T-cell (primary cell): ENCODE results near the gene AKR1C1. TPM values are rescaled to one million over a fixed set of nuclear protein-coding genes. Genes with fewer than 3 reads are reported as not detected.
"Not testable (repeated sequence)": the region's sequence is repeated elsewhere in the genome, so short reads cannot be mapped to it uniquely, and the experiment has no call there.

Source experiments
- ATAC-seq, 4 experiments: fragments of 200-7000 bp in 3 of 4; fragments of 150-1000 bp in 1 of 4; cut with Tn5 transposase; replicated peaks in 1 of 4; 1 replicate in 3 of 4; 2 replicates in 1 of 4; pipeline ENCODE4 v1.10.0; 2021; ENCODE audit warnings: moderate library complexity in 3 of 4, mild to moderate bottlenecking in 2 of 4, moderate number of reproducible peaks in 1 of 4
- CTCF ChIA-PET, 2 donors: fragments of 300-600 bp; sonication (Branson Sonifier 250); formaldehyde crosslinking; loops; one replicate each; lab custom pipeline; 2022; ENCODE audit warnings: antibody characterized with exemption in 2 of 2; lab: Charles Lee
- POLR2A ChIA-PET, 2 donors: fragments of 300-600 bp; sonication (Branson Sonifier 250); formaldehyde crosslinking; loops; one replicate each; lab custom pipeline; 2022; ENCODE audit warnings: antibody characterized with exemption in 2 of 2; lab: Charles Lee
- DNase-seq, 35 experiments: peaks; one replicate each; pipeline versions ENCODE4 v3.0.0 to v3.0.0-alpha.2; 2013 to 2023
- H3K27ac ChIP-seq: one replicate; pipeline ENCODE4 v1.5.1; 2013; ENCODE audit warnings: low read length
- H3K27me3 ChIP-seq, 2 experiments: replicated peaks in 1 of 2; 1 replicate in 1 of 2; 2 replicates in 1 of 2; pipeline versions ENCODE4 v1.6.1 to v1.7.0; 2013; ENCODE audit warnings: low read length in 1 of 2, mixed read lengths in 1 of 2; ENCODE audit not compliant: control insufficient read depth in 2 of 2, insufficient read depth in 2 of 2; ENCODE audit errors: extremely low read depth in 1 of 2
- H3K36me3 ChIP-seq, 2 donors: 1 replicate in 1 of 2; 2 replicates in 1 of 2; pipeline versions ENCODE4 v1.6.1 to v1.7.0; 2013; ENCODE audit warnings: low read length in 1 of 2; ENCODE audit not compliant: control insufficient read depth in 2 of 2, insufficient read depth in 1 of 2; ENCODE audit errors: extremely low read depth in 1 of 2
- H3K4me1 ChIP-seq, 2 experiments: 1 replicate in 1 of 2; 2 replicates in 1 of 2; pipeline versions ENCODE4 v1.6.1 to v1.7.0; 2013; ENCODE audit warnings: low read length in 2 of 2, mixed read lengths in 1 of 2; ENCODE audit not compliant: insufficient read depth in 2 of 2, control insufficient read depth in 1 of 2; ENCODE audit errors: extremely low read depth in 1 of 2
- H3K4me3 ChIP-seq, 2 donors: 1 replicate in 1 of 2; 2 replicates in 1 of 2; pipeline versions ENCODE4 v1.5.1 to v1.7.0; 2013; ENCODE audit warnings: mild to moderate bottlenecking in 2 of 2, low read length in 1 of 2, moderate library complexity in 1 of 2; ENCODE audit not compliant: control insufficient read depth in 1 of 2; ENCODE audit errors: extremely low read depth in 1 of 2
- H3K9me3 ChIP-seq: 2 replicates; pipeline ENCODE4 v1.7.0; 2013
- H3K27ac Mint-ChIP-seq, 2 donors: one replicate each; pipeline ENCODE4 v1.8.0; 2020 to 2021; ENCODE audit warnings: mild to moderate bottlenecking in 2 of 2, mixed read lengths in 2 of 2
- H3K27me3 Mint-ChIP-seq, 2 donors: one replicate each; pipeline ENCODE4 v1.8.0; 2021 to 2022; ENCODE audit warnings: mixed read lengths in 2 of 2
- H3K36me3 Mint-ChIP-seq: one replicate; pipeline ENCODE4 v1.8.0; 2021; ENCODE audit warnings: mixed read lengths
- H3K4me1 Mint-ChIP-seq, 3 donors: one replicate each; pipeline ENCODE4 v1.8.0; 2020 to 2022; ENCODE audit warnings: mixed read lengths in 3 of 3, mild to moderate bottlenecking in 1 of 3
- H3K4me3 Mint-ChIP-seq, 3 donors: one replicate each; pipeline ENCODE4 v1.8.0; 2020 to 2022; ENCODE audit warnings: mild to moderate bottlenecking in 3 of 3, mixed read lengths in 3 of 3, moderate library complexity in 3 of 3
- H3K9me3 Mint-ChIP-seq, 3 donors: one replicate each; pipeline ENCODE4 v1.8.0; 2020 to 2022; ENCODE audit warnings: mixed read lengths in 3 of 3
- WGBS: methylation state at CpG from one replicate; pipeline ENCODE4 v1.1.5; 2013; ENCODE audit warnings: missing lambda C conversion rate; ENCODE audit not compliant: insufficient coverage; 5-methylcytosine and 5-hydroxymethylcytosine counted together
- total RNA-seq, 35 experiments: library from RNA in 6 of 35; stranded (reverse) in 6 of 35; fragments of 120-200 nt in 1 of 35; gene quantifications; one replicate each; pipeline versions ENCODE4 v1.2.1 to v1.2.4 and lab custom pipeline; 2013 to 2026

The AKR1C1 gene
- total RNA-seq, 5 donors from 2014 or later (not counting 1 experiment from before 2014, with no cell fraction given): 1.1 to 4.8 (median 3.0) TPM

DNA sequence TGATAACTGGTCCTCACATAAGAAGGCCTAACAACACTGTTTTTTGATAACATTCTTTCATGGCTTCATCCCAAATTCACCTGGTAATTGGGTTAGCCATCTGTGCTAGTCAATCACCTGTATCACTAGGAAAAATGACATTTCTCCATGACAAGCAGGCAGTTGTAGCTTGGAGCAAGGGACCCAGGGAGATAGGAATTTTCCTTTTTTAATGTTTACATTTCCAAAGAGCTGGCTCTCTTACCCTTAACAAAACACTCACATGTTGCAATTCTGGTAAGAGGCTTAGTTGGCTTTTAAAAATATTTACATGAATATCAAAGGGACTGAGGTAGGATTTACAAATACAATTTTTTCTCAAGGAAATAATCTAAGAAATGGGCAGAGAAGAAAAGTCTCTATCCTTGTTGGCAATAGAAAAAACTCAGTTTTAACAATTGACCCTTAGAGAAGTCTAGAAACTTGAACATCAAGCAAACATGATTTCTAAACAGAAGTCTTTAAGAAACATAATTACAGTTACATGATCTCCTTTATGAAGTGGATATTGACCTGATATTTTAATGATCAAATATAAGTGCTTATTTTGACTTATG is 16.1 kb upstream of the AKR1C1 start:
- no peak overlapping the region for H3K4me3 ChIP-seq
- POLR2A ChIA-PET: no interaction called here
- Mint-ChIP-seq H3K9me3 (no peaks in the 10 kb centered on the region), H3K36me3 (no peaks in the 10 kb centered on the region), H3K4me1 (no peaks in the 10 kb centered on the region), H3K27me3 (no peaks in the 10 kb centered on the region), H3K27ac (no peak overlapping the region), H3K4me3 (no peak overlapping the region)
- CTCF ChIA-PET: no interaction called here
- H3K27ac ChIP-seq: no peak overlapping the region
- DNase-seq (no peak), ATAC-seq (no peak)
- H3K9me3 ChIP-seq: no peaks in the 10 kb centered on the region
- H3K27me3 ChIP-seq: no peaks in the 10 kb centered on the region
- no peaks in the 10 kb centered on the region for H3K36me3 ChIP-seq
- no peaks in the 10 kb centered on the region for H3K4me1 ChIP-seq

GRCh38 chr10:4947635-4948596 is 15.3 kb upstream of the AKR1C1 start:
- no peak for ATAC-seq
- Histone ChIP-seq H3K4me1 (no peaks in the 10 kb centered on the region), H3K36me3 (no peaks in the 10 kb centered on the region), H3K27ac (no peak overlapping the region), H3K9me3 (no peaks in the 10 kb centered on the region), H3K27me3 (no peaks in the 10 kb centered on the region), H3K4me3 (no peak overlapping the region)
- Mint-ChIP-seq H3K36me3 (no peaks in the 10 kb centered on the region), H3K27me3 (no peaks in the 10 kb centered on the region), H3K4me1 (no peaks in the 10 kb centered on the region), H3K27ac (no peak overlapping the region), H3K4me3 (no peak overlapping the region), H3K9me3 (no peaks in the 10 kb centered on the region)
- DNase-seq: no peak
- WGBS: 78% methylated on average over 2 of the region's 5 CpGs
- CTCF ChIA-PET: no interaction called here
- POLR2A ChIA-PET: no interaction called here

GRCh38 chr10:4951512-4952162 is 11.6 kb upstream of the AKR1C1 start:
- H3K9me3 Mint-ChIP-seq, H3K9me3 ChIP-seq, H3K27ac ChIP-seq, ATAC-seq, POLR2A ChIA-PET, H3K36me3 ChIP-seq, H3K4me3 Mint-ChIP-seq, H3K4me1 ChIP-seq, H3K4me3 ChIP-seq, DNase-seq, H3K4me1 Mint-ChIP-seq, H3K36me3 Mint-ChIP-seq, H3K27ac Mint-ChIP-seq, H3K27me3 ChIP-seq, H3K27me3 Mint-ChIP-seq, CTCF ChIA-PET: not testable (repeated sequence)
- WGBS: no CpG with 5 or more reads among the region's 5 CpGs

- H3K4me3 ChIP-seq: no peak overlapping the region
- Mint-ChIP-seq H3K4me1 (no peaks in the 10 kb centered on the region), H3K9me3 (no peaks in the 10 kb centered on the region), H3K36me3 (no peaks in the 10 kb centered on the region), H3K27ac (no peak overlapping the region), H3K27me3 (peaks cover 0 to 6% of the 10 kb centered on the region in 2 donors), H3K4me3 (no peak overlapping the region)
- DNase-seq: no peak
- H3K9me3 ChIP-seq: no peaks in the 10 kb centered on the region
- H3K36me3 ChIP-seq: no peaks in the 10 kb centered on the region
- no peak overlapping the region for H3K27ac ChIP-seq
- H3K27me3 ChIP-seq: no peaks in the 10 kb centered on the region
- ChIA-PET CTCF (no interaction called here), POLR2A (no interaction called here)
- no peaks in the 10 kb centered on the region for H3K4me1 ChIP-seq
- no peak for ATAC-seq
Measured at GRCh38 chr10:4953405-4953804, 9.8 kb upstream of the AKR1C1 start.

- H3K27ac ChIP-seq, H3K9me3 Mint-ChIP-seq, H3K9me3 ChIP-seq, H3K36me3 ChIP-seq, ATAC-seq, POLR2A ChIA-PET, H3K4me3 ChIP-seq, H3K27me3 Mint-ChIP-seq, H3K27ac Mint-ChIP-seq, H3K27me3 ChIP-seq, DNase-seq, H3K4me1 Mint-ChIP-seq, H3K4me1 ChIP-seq, CTCF ChIA-PET, H3K36me3 Mint-ChIP-seq, H3K4me3 Mint-ChIP-seq: not testable (repeated sequence)
- no CpG with 5 or more reads among the region's 7 CpGs for WGBS
Measured at GRCh38 chr10:4956088-4956487, 7.1 kb upstream of the AKR1C1 start.

DNA sequence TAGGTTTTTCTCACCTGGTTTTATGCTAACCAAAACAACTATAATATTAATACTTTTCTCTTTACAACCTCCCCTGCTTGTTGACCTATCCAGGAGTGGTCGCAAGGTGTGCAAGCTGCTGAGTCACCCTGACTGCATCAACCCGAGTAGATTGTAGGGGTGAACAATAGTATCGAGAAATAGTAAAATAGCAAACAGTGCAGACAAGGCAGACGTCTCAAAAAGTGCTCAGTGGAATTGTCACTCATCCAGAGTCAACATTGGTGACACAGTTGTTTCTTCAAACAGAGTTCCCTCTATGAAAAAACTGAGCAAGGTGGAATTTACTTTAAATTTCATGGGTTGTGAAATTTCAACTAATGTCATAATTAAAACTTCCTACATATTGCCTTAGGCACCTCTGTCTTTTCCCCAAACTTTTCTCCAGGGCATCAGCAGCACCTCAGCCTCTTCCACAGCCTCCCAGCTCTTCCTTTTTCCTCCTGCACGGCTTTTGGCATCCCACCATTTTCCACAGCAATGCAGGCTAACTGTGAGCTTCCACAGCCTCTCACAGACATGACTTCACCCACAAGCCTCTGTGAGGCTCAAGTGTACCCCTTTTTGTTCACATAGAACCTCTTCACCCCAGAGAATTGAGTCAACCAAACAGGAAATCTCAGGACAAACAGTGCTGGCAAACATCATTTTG is 6.1 kb upstream of the AKR1C1 start:
- POLR2A ChIA-PET, H3K4me1 Mint-ChIP-seq, H3K4me3 Mint-ChIP-seq, H3K9me3 Mint-ChIP-seq, H3K27ac ChIP-seq, H3K9me3 ChIP-seq, ATAC-seq, CTCF ChIA-PET, H3K36me3 ChIP-seq, H3K27me3 Mint-ChIP-seq, H3K36me3 Mint-ChIP-seq, H3K27ac Mint-ChIP-seq, DNase-seq, H3K27me3 ChIP-seq, H3K4me1 ChIP-seq, H3K4me3 ChIP-seq: not testable (repeated sequence)
- WGBS: no CpG with 5 or more reads among the region's 5 CpGs
